ENCODE data around the gene PDHX.

PDHX gene

GRCh38 chr11:34960277-34960676 lies 43.9 kb downstream of the PDHX start:
- no peak for DNase-seq

- DNase-seq = no peak
Observed at GRCh38 chr11:34962034-34962433, 45.6 kb downstream of the PDHX start.

GRCh38 chr11:34963351-34963750 lies 46.9 kb downstream of the PDHX start:
- no peak for DNase-seq

- DNase-seq = no peak
Observed at GRCh38 chr11:34964610-34965331, 48.4 kb downstream of the PDHX start.

DNA sequence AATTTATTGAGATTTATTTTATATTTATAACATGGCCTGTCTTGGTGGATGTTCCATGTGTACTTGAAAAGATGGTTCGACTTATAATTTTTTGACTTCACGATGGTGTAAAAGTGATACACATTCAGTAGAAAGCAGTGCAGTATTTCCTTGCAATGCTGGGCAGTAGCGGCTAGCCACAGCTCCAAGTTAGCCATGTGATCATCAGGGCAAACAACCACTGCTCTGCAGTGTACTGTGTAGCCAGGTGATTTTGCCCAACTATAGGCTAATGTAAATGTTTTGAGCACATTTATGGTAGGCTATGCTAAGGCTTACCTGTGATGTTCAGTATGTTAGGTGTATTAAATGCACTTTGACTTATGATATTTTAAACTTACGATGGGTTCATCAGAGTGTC lies 52.4 kb downstream of the PDHX start:
- no peak for DNase-seq

DNA sequence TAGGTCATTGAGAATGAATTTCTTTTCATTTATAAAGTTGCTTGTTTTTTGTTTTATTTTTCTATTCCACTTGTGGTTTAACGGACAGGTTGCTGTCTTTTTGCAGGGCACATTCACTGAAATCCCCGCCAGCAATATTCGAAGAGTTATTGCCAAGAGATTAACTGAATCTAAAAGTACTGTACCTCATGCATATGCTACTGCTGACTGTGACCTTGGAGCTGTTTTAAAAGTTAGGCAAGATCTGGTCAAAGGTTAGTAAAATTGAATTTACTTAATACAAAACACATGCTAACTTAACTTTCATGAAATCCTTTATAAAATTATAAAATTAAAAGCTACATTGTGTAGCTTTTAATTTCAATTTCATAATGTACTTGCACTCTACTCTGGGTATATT lies 53.6 kb downstream of the PDHX start:
- no peak for DNase-seq

- DNase-seq = no peak
Observed at GRCh38 chr11:34970480-34970879, 54.1 kb downstream of the PDHX start.

DNA sequence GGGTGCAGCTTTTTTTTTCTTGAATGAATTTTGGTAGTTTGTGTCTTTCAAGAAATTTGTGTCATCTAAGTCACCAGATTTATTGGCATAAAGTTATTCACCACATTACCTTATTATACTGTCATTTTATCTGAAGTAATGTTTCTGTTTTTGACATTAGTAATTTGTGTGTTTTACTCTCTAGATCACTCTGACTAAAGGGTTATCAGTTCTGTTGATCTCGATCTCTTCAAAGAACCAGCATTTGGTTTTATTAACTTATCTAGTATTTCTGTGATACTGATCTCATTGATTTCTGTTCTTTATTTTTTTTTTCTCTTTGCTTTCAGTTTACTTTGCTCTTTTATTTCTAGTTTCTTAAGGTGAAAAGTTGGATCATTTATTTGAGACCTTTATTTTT lies 55.5 kb downstream of the PDHX start:
- no peak for DNase-seq

DNA sequence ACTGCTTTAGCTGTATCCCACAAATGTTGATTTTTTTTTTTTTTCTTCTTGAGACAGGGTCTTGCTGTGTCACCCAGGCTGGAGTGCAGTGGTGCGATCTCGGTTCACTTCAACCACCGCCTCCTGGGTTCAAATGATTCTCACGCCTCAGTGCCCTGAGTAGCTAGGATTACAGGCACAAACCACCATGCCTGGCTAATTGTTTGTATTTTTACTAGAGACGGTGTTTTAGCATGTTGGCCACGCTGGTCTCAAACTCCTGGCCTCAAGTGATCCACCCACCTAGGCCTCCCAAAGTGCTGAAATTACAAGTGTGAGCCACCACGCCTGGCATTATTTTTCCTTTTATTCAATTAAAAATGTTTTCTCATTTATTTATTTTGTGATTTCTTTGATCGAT lies 55.9 kb downstream of the PDHX start:
- no peak for DNase-seq

- no peak for DNase-seq
Observed at GRCh38 chr11:34972892-34973291, 56.5 kb downstream of the PDHX start.

- no peak for DNase-seq
Observed at GRCh38 chr11:34975482-34975881, 59.1 kb downstream of the PDHX start.

DNA sequence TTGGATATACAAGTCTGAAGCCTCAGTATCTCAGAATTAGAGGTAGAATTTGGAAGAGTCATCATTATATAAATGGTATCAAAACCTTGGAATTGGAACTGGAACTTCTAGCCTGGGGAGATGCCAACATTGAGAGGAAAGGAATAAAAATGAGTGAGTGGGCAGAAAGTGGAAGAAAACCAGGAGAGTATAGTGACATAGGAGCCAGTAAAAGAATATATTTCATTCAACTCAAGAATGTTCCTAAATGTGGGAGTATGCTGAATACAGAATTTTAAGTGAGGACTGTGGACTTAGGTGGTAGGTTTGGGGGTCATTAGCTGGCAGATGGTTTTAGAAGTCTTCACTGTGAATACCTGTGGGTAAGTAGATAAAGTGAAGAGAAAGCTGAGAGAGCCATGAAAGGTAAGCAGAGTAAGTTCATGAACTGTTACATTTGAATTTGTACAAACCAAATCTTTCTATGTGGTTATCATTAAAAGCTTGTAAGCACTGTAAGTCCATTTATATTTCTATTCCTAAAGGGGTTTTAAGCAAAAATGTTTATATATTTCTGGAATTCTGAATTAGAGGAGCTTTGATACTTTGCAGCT lies 60.2 kb downstream of the PDHX start:
- no peak for DNase-seq

DNA sequence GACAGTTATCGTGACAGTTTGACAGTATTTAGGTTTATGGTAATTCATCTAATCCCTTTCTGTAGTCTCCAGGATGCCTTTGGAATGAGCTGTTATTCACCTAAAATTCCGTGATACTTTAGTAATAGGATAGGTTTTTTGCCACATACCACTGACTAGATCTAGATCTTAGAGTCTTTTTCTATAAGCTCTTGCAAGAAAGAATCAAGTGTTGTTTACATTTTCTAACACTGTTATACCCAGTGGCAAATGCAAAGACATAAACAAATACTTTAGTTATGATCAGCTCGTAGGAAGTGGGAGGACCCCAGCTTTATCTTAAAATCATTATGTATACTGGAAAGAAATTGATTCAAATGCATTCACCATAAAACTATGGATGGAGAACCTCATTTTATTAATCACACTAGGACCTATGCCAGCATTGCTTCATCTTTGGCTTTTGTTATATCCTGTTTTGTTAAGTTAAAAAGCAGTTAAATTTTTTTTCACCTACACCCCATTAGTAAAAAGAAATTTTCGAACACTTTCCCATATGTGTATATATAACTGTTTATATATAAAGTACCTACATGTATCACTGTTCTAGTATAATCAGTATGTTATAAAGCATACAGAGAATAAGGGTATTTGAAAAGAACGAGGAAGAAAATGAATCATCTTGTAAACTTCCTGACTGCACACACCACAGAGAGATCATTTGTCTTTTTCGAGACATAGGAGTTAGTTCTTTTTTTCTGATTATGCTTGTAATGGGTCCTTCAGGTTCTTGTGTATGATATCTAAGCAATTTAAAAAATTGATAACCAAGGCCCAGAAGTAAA lies 60.9 kb downstream of the PDHX start:
- no peak for DNase-seq

DNA sequence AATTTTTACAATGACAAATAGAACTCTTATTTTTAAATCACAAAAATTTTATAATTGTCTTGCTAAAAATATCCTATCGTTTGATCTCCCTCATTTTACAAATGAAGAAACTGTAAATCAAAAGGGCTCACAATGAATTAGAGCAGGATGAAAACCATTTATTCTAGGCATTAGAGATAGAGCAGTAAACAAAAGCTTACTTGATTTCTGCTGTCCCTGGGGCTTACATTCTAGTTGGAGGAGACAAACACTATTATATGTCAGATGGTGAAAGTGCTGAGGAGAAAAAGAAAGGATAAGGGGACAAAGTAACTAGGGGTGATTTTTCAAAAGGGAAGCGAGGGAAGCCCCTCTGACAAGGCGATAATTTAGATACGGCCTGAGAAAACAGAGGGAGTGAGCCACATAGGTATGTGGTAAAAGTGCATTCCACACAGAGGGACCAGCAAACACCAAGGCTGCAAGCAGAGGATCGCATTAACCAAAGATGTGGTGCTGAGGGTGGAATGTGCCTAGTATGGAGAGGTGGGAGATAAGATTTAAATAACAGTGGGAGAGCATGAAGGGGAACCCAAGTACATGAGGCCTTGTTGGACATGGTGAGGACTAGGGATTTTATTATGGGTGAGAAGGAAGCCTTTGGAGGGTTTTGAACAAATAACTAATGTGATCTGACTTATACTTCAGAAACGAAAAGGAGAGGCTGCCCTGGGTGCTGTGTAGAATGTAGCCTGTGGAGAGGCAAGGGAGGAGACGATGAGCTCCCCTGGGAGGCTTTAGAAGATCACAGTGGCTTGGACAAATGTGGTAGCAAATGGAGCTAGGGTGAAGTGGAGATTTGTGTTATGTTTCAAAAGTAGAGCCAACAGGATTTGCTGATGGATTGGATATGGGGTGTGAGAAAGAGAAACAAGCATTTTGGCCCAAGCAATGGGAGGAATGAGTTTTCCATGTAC lies 62.1 kb downstream of the PDHX start:
- DNase-seq = no peak

DNA sequence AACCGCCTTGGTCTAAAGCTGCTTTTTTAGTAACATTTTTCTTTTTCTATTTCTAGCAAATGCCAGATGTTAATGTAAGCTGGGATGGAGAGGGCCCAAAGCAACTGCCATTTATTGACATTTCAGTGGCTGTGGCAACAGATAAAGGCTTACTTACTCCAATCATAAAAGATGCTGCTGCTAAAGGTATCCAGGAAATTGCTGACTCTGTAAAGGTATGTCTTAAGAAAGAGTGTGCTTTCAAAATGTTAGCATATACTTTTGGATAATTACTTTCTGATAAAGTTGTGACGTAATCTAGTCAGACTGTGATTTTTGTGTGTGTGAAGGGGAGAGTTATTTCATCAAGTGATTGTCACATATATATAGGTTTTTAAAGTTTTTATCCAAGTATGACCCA lies 68.1 kb downstream of the PDHX start:
- DNase-seq = no peak

GRCh38 chr11:34986883-34987520 lies 70.6 kb downstream of the PDHX start:
- no peak for DNase-seq

DNA sequence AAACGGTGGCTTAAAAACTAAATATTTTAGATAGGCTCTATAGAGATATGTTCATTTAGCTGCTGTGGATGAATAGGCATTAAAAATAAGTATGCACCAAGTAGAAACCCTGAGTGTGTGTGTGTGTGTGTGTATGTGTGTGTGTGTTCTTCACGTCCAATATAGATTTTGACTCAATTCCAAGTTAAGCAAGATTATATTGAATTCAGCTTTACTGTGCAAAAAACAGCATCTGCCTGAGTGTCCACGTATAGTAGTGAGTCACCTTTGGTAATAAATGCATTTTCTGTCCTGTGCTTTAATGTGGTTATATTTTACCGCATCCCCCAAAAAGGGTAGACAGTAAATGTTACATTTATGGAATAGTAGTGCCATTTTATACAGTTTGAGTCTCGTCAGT lies 71.2 kb downstream of the PDHX start:
- no peak for DNase-seq

- no peak for DNase-seq
Observed at GRCh38 chr11:34988294-34989255, 72.2 kb downstream of the PDHX start.

DNA sequence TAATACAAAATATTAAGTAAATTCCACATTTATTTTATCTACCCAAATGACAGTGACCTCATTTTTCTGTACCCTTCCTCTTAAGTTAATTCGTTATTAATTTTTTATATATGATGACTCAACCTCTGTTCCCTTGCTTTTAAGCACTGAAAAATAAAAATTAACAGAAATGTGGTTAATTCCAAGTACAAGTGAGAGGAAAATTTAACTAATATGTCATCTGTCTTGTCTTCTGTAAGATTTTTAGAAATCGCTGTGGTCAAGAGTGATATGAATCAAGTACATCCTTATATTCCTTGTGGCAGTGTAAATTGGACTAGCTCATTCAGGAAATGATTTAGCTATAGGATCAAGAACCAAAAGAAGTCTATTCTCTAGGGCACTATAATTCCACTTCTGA lies 74.5 kb downstream of the PDHX start:
- no peak for DNase-seq

DNA sequence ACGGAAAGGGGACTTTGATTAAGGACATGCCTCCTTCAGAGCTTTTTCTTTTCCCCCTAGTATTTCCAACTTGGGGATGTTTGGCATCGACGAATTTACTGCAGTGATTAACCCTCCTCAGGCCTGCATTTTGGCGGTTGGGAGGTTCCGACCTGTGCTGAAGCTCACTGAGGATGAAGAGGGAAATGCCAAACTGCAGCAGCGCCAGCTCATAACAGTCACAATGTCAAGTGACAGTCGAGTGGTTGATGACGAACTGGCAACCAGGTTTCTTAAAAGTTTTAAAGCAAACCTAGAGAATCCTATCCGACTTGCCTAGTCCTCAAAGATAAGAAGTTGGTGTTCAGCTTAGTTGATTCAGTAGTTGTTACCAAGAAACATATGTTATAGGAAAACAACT lies 78.4 kb downstream of the PDHX start:
- DNase-seq = no peak

GRCh38 chr11:34996958-34997357 lies 80.5 kb downstream of the PDHX start:
- no peak for DNase-seq

Measured in activated CD8-positive, alpha-beta memory T cell treated with anti-CD3 and anti-CD28 coated beads for 24 hours (primary cell).